Endometrial microvascular endothelial cells (primary cell): ENCODE measurements around the gene SLIT3. TPM values are rescaled to one million over a fixed set of nuclear protein-coding genes. Genes with fewer than 3 reads are reported as not detected.
"Not testable (repeated sequence)": the region's sequence is repeated elsewhere in the genome, so short reads cannot be mapped to it uniquely, and the experiment has no call there.

Experiments
- in situ Hi-C: cut with HindIII; loops from 2 replicates; pipeline ENCODE4 v1.10.0; 2017; ENCODE audit warnings: low sequenced_read_pairs, low pct_unique_long_range_greater_than_20kb; ENCODE audit errors: inconsistent ontology term
- total RNA-seq: library from RNA; depleted of rRNA; stranded (reverse); fragments of >200 nt; gene quantifications from one replicate; pipeline ENCODE4 v1.2.3, GENCODE V29; 2015; ENCODE audit errors: inconsistent ontology term

The SLIT3 gene
- total RNA-seq, 1 donor from 2014 or later, result under 0.01 TPM

DNA sequence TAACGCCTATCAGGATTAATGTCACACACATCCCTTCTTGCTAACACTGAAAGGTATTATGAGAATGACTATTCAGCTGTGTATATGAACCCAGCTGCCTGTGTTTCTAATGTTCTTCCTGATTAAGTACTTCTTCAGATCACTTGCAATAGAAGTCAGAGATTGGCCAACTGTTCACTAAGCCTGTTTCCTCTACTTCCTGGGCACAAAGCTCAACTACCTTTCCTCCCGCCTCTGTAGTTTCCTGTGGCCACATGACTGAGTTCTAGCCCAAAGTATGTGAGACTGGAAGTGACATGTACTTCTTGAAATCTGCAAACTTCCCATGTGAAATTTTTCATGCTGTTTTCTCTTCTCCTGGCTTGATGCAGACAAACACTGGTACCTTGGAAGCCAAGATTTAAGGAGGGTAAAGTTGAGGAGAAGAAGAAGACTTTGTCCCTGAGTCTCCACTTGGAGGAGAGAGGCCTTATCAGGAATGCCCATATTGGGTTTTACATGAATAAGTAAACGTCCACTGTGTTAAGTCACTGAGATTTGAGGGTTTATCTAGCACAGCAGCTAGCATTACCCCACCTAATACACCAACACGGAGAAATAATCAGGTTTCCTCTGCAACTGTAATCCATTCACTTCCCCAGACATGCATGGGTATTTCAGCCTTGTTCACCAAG is 58.6 kb downstream of the SLIT3 start:
- in situ Hi-C loops, result no loop called here

DNA sequence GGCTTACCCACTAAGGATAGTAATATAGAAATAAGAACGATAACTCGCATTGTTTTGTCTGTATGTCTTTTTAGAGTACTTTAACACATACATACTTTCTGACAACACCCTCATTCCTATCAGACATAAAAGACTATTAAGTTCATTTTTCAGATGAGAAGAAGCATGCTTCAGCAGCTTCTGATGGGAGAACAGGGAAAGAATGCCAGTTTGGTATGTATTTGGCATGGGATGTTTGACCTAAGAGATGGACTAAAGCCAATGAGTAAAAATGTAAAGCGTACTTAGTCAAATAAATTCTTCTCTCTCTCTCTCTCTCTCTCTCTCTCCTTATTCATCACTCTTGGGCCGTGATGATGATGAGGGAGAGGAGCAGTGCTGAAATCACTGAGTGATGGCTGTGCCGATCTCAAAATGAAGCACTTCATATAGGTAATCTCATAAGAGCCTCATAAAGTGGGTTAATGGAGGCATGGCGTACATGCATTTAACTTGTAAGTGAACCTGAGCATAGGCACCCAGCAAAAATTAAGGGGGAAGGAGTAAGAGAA is 71.5 kb downstream of the SLIT3 start:
- in situ Hi-C loops, result no loop called here

DNA sequence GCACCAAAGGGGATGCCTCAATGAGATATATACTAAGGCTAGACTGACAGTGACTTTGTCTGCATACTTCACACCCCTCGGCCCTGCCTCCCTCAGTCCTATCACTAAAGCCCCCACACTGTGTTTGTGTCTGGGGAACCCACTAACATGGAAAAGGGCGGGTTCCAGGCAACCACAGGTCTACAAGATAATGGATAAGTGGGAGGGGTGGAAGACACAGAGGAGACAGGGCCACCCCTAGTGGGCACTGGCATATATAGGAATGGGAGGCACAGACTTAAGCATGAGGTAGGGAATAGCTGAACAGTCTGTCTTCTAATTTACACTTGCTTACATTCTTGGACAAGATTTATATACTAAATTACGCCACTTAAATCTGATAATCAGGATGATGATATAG is 74.0 kb downstream of the SLIT3 start:
- in situ Hi-C loops, result no loop called here

DNA sequence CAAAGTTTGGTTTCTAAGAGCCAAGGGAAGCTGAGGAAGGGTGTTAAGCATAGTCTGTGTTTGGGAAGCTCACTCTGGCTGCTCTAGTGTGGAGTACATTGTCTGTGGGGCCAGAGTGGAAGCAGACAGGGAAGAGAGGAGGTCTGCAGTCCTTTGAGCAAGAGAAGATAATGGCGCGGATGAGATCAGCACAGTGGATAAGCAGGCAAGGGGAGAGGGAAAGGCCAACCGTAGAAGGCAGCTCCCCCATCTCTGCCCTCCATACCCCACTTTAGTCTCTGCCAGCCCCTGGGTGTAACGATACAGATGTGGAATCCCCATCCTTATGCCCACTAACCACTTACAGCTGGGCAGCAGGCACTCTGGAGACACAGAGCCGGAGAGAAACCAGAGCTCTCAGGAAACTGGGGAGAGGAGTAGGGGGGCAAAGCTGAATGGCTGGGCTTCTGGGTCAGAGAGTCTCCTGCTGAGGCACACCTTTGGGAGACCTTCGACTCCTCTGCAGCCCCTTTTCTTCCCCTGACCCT is 75.0 kb downstream of the SLIT3 start:
- in situ Hi-C loops, result no loop called here

DNA sequence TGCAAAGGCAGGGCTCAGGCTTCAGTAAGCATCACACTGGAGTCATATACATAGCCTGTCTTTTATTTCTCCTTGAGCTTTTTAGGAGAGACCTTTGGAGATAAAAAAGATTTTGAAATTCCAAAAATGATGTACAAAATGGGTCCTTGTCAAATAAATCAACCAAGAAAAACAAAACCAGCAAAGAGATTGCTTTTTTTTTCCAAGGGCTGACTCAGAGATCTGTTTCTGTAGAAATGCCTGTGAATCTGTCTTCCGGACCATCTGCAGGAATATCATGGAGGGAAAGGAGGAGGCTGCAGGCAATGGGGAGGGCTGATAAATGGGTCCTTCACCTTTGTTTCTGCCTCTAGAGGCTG is 77.4 kb downstream of the SLIT3 start:
- in situ Hi-C loops, result no loop called here

DNA sequence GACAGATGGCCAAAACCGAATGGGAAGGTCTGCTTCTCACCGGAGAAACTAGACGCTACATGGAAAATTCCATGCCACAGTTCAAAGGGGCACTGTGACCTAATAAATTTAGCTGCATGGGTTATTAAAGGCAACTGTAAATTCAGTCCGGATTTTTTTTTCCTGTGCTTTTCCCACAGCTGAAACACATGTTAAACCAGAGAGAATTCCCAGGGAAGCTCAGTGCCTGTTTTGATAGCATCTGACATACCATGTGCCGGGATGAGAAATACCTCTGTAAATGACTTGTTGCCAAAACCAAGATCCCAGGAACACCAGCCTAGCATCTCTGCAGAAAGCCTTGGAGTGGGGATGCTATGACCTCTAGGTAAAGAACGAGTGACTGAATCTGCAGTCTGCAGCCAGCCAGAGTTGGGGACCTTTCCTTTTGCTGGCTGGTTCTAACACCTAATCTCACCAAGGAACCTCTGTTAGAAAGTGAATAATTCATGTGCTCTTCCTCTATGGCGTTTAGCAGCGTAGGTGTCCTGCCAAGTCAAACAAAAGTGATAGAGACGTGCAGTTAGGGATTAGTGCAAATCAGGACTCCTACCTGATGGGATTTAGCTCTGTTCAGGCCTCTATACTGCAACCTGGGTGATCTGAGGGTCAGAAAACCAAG is 77.9 kb downstream of the SLIT3 start:
- in situ Hi-C loops, result no loop called here

DNA sequence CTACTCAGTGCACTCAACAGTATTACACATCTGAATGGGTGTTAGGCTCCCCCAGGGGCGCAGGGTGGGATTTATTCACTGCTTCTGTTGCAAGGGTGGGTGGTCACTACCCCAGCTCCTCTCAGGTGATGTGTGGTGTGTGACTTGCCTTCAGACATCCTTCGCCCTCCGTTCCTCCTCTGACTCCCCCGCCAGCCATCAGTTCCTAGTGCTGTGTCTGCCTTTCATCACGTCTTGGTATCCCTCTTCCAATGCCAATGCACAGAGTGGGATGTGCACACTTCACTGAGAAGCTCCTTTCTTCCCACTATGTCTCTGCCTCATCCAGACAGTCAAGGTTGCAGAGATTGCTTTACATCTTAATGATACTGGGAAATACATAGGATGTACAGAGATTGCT is 79.4 kb downstream of the SLIT3 start:
- in situ Hi-C loops, result no loop called here

DNA sequence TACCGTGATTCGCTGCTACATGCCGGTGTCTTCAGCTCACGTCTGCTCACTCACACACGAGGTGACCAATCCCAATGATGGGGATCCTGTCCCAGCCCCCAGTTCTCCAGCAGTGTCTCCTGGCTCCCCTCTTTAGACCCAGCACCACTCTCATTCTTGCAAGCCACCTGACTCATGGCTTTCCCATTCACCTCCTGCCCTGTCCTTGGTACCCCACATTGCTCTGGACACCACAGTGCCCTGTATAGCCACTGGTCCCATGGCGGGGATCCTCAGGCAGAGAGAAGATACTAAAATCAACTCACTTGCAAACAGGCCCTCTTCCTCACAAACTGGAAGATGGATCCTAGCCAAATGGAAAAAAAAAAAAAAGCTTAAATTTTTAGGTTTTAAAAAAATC is 81.0 kb downstream of the SLIT3 start:
- in situ Hi-C loops, result no loop called here

DNA sequence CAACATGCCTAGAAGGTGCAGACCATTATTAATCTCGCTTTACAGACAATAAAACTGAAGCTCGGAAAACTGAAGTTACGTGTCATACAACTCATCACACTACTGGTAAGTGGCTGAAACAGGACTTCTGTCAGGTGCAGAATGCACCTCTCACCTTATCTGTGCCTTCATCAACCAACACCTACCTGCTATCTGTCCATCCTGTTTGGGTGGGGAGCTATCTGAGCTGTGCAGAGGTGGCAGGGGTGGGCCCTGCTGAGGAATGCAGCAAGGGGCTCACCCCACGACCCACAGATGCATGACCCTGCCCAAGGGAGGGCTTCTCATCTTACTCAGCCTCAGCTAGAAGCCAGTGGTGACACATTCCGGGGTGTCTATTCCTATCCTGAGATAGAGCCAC is 81.6 kb downstream of the SLIT3 start:
- in situ Hi-C loops, result no loop called here

DNA sequence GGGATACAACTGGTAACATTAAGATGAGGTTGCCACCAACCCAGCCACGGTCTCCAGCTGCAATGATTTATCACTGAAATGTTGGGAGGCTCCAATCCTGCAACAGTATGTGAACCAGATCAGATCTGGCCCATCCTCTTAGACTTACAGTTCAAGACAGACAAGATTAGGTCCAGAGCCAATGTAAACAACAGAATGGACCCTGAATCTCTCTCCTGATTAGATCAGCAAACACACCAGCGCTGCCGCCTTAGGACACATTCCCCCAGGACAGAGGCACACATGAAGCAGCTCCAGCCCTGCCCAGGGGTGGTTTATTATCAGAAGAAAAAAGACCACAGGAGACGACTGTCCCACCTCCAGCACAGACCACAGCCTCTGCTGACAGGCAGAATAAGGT is 82.1 kb downstream of the SLIT3 start:
- in situ Hi-C loops, result no loop called here

DNA sequence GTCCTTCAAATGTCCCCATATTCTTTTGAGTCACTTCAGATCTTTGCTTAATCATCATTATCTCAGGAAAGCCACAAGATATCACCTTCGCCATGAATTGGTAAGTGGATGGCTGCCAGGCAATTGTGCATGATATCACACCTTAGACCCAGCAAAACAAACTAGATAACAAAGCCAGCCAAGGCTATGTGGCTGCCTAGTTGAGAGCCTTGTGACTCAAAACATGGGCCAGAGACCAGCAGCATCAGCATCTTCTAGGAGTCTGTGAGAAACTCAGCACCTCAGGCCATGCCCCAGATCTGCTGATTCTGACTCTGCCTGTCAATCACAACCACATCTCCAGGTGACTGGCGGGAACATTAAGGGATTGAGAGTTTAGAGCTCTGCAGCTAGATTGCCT is 82.8 kb downstream of the SLIT3 start:
- in situ Hi-C loops, result no loop called here

DNA sequence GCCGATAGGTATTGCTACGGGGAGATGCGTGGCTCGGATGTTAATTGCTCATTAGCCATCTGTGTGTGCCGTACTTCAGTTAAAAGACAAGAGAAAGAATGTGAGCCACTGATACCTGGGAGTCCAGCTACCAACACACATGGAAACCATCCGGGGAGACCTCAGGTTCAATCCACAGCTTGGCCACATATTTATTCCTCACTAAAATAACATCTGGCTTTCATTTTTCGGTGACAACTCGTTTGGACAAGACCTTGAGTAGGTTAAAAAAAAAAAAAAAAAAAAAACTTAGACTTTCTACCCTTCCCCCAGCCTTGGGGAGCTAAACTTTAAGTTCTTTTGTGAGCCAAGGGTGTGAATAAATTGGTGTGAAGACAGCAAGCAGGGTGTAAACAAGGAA is 84.1 kb downstream of the SLIT3 start:
- in situ Hi-C loops, result no loop called here

DNA sequence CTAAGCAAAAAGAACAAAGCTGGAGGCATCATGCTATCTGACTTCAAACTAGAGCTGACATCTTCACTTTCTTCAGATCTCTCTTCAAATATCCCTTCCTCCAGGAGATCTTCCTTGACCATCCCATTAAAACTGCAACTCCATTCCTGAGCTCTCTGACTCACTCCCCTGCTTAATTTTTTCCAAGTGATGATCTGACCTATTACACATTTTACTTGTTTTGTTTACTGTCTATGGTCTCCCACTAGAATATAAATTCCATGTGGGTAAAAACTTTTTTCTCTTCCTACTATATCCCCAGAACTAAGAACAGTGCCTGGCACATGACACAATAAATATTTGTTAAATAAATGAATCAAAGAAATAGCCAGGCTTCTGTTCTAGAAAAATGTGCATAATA is 87.5 kb downstream of the SLIT3 start:
- in situ Hi-C loops, result no loop called here

DNA sequence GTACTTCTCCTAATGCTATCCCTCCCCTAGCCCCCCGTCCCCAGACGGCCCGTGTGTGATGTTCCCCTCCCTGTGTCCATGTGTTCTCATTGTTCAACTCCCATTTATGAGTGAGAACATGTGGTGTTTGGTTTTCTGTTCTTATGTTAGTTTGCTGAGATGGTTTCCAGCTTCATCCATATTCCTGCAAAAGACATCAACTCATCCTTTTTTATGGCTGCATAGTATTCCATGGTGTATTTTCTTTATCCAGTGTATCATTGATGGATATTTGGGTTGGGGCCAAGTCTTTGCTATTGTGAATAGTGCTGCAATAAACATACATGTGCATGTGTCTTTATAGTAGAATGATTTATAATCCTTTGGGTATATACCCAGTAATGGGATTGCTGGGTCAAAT is 89.2 kb downstream of the SLIT3 start:
- in situ Hi-C loops, result not testable (repeated sequence)

DNA sequence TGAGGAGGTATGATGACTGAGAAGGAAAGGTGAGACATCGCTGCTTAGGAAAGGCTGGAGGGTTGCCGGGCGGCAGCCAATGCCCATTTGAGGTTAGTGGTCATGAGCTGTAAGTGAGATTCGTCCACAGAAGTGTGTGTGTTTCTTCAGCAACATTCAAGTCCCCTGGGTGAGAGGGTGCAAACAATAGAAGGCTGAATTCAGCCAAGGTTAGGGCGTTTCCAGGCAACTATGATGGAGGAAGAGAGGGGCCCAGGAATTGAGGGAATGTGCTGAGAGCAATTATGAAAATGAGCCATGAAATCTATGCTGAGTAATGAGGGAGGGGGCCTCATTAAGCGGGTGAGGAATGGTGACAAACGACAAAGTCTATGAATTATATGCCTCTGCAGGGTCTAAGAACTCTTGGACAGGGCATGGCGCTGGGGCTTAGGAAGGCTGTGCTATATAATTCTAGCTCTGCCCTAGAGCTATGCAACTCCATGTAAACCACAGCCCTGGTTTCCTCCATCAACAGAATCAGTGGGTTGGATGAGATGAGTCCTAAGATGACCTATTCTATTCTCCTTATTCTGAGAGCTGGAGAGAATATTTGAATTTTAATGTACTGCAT is 96.0 kb downstream of the SLIT3 start:
- in situ Hi-C loops, result no loop called here

DNA sequence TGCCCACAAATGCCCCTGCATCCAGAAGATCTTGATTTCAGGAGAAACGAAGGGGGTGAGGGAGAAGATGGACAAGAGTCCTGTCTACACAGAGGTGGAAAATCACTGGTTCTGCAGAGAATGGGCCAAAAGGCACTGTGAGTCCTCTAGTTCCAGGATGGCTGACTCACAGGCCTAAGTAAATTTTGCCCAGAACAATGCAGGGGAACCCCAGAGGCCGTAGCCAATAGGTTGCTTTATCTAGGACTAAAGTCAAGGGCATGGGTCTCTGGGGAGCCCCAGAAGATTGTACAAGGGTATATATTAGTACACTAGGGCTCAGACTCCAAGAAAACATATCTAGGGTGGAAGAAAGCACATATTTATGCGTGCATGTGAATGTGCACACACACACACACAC is 98.0 kb downstream of the SLIT3 start:
- in situ Hi-C loops, result no loop called here

DNA sequence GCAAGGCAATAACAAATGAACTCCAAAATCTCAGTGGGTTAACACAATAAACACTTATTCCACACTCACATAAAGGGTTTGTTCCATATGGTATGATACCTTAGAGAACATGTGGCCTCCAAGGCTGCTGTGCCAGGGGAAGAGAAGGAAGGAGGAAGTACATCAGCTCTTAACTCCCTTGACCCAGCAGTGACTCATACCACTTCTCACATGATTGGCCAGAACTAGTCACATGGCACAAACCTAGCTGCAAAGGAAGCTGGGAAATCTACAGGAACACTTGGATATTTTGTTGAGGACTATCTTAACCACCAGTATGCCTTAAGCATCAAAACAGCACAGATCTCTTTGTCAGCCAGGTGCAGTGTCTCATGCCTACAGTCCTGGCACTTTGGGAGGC is 99.3 kb downstream of the SLIT3 start:
- in situ Hi-C loops, result no loop called here

DNA sequence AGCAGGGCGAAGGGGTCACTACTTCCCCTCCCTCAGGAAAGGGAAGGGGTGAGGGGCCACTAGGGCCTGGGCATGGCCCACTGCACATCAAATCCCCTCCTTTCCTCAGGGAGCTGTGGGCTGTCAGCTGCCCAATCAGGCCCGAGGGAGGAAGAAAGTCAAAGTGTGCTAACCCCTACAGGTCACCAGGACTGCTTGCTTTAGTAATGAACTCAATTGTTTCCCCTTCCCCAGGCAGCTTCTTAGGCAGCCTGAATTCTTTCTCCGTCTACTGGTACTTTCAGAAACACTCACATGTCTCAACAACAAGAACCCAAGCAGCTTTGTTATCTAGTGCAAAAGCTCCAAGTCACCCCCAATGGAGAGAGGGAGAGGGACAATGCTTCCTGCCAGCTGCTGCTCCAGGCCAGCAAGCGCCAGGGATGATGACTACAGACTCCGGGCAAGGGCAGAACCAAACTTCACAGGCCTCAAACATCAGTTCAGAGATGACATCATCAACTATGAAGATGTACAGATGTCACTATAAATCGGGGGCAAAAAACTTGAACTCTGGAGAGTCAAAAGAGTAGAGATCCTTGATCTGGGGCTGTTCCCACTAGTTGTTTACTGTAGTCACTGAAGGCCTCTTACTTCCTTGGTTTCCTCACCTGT is 100.7 kb downstream of the SLIT3 start:
- in situ Hi-C loops, result no loop called here

DNA sequence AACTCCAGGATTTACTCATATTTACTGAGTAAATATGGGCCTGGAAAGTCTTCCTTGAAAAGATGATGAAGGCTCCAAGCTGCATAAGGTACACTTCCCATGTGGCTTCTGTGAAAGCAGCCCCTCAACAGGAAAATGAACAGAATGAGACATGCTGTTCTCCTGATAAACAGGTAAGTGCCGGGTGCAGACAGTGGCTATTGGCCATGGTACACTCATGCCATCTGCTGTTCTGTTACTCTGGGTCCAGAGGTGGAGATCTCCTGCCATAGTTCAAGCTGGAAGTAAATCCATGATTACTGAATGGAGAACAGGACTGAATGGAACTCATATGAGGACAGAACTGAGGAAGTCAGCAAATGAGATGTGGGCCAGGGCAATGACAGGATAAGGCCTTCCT is 103.6 kb downstream of the SLIT3 start:
- in situ Hi-C loops, result no loop called here

DNA sequence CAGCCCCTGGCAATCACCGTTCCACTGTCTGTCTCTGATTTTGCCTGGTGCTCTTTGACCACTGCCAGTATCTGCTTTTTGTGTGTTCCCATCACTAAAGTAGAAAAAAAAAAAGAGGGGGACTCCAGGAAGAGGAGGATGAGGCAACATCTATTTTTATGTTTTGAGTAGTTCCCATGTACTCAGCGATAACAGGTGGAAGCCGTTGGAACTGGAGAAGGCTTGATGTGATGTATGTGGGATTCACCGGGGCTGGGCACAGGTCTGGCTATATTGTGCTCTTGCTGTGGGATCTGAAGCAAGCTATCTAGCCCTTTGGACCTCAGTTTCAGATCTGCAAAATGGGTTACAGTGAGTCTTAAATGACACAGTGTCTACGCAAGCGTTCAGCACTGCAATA is 104.9 kb downstream of the SLIT3 start:
- in situ Hi-C loops, result no loop called here
